Stimulated activated CD4-positive, alpha-beta T cell treated with anti-CD3 and anti-CD28 coated beads, TNF-alpha, amount 100 ng/mL, for 24 hours (primary cell): Measurements from ENCODE around the gene TTC23.

Experiments used
- DNase-seq, 3 experiments: peaks; one replicate each; pipeline ENCODE4 v3.0.0-alpha.2; 2020; ENCODE audit warnings: low read depth in 3 of 3

Gene TTC23

DNA sequence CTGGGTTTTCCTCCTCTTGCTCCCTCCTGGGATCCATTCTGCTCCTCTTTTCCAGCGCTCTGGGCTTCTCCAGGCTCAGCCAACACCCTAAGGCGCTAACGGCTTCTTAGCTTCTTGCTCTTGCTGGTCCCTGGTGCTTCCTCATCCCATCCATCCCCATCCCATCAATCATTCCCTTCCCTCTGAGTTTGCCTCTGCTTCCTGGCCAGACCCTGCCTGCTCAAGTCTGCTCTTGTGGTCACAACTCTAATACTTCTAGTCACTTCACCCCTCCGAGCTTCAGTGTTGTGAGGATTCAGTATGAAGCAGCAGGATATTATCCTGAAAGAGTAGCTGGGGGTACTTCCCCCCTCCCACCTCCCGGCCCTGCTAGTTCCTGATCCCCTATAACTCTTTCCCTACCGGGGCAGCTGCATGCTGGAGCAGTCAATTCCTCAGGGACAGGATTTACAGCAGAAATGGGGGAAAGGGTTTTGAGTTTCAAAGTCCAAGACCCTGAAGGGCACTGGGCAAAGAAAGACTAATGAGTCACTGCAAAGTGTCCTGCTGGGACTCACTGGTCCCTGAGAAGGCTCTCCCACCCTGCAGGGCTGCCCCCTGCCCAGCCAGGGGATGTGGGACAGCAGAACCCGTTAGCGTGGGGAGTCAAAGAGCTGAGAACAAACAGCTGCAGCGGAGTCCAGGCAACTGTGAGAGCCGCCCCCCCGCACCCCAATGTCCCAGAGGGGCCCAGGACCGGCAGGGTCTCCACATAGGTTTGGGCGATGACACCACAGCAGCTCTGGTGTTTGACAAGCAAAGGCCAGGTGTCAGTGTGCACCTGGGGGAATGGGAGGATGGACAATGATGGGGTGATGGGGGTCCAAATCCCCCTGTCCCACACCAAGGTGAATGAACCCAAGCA, 146.8 kb downstream of the TTC23 start:
- DNase-seq, result no peak

DNA sequence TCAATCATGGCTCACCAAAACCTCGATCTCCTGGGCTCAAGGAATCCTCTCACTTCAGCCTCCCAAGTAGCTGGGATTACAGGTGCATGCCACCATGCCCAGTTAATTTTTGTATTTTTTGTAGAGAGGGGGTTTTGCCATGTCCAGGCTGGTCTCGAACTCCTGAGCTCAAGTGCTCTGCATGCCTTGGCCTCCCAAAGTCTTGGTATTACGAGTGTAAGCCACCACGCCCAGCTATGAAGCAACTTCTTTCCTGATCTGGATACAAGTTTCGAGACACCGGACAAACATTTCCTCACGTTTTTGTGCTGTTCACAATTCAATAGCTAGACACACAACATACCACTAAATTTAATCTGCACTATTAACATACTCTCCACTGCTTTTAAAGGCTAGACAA, 147.9 kb downstream of the TTC23 start:
- DNase-seq, result no peak

DNA sequence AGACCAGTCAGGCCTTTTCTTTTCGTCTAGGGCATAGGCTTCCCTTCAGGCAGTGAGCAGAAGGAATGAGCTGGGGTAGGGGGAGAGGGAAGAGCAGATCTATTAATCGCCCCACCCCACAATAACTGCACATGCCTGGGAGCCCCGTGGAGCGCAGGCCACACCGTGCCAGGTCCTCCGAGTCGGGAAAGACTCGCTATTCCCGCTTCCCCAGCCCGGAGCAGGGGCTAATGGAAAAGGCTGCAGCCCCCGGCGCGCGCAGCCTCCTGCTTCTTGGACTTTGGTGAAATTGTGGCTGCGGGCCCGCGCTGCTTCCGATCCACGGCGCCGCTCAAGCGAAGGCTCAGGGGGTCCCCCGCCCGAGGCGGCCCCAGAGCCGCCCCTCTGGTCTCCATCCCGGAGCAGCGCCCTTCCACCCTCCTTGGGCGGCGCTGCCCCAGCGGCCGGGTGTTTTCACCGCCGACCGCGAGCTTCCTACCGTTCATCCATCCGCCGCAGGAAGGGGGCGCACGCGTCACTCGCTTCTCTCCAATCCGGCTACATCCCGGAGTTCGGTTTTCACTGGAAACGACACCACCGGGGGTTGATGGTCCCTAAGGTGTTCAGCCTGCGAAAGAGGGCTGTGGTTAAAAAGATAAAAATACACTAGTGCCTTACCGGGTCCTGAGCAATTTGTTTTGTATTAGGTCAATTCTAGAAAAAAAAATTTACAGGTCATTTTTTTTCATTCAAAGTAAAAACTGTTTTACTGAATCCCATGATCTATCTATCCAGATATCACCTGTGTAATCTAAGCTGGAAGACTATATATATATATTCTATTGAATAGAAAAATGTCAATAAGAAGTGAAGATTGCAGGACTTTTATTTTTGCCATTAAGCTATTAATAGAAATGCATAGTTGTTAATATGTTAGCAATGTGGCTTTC, 148.9 kb downstream of the TTC23 start:
- DNase-seq, result peak in 1 of 3 experiments; percentile 56

DNA sequence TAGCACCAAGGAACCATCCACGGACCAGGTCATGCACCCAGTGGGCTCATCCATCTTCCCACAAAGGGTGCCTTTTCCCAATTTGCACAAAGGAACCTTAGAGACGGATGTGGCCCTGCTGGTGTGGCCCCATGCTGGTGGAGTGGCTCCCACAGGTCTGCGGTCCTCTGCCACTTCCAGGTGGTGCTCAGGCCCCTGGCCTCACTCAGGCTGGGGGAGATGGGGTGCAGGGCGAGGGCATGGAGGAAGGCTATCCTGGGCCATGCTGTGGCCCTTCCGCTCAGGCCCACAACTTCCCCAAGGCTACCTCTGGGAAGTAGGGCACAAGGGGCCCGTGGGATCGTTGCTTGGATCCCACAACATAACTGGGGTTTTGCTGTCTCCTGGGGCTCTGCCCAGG, 149.7 kb downstream of the TTC23 start:
- no peak for DNase-seq

DNA sequence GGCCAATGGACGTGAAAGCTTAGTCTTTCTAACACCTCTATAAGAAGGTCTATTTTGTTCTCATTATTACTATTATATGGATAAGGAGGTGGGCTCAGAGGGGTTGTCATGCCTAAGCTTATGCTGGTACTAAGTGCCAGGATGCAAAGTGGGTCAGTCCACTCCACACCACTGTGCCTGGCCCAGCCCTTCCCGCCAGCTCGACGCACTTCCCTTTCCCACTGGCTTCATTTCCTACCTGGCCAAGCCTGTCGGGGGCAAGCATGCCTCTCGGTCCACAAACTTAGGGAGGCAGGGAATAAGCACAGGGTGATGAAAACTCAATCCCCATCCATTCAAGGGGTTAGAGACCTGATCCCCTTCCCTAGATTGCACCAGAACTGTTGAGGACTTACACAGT, 150.4 kb downstream of the TTC23 start:
- no peak for DNase-seq

DNA sequence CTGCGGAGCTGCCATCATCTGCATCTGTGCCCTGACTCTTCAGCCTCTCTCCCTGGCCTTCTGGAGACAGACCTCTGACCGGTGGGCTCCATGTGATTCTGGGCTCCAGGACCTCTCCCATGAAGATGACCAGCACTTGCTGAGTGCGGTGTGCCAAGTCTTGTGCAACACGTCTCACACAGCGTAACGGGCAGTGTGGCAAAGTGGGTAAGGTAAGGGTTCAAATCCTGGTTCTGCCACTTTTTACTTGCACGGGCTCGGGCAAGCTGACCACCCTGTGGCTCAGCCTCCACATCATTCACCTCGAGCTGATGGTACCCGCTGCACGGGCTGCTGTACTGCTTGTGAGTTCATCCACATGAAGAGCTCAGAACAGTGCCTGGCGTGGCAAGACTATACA, 151.0 kb downstream of the TTC23 start:
- no peak for DNase-seq

DNA sequence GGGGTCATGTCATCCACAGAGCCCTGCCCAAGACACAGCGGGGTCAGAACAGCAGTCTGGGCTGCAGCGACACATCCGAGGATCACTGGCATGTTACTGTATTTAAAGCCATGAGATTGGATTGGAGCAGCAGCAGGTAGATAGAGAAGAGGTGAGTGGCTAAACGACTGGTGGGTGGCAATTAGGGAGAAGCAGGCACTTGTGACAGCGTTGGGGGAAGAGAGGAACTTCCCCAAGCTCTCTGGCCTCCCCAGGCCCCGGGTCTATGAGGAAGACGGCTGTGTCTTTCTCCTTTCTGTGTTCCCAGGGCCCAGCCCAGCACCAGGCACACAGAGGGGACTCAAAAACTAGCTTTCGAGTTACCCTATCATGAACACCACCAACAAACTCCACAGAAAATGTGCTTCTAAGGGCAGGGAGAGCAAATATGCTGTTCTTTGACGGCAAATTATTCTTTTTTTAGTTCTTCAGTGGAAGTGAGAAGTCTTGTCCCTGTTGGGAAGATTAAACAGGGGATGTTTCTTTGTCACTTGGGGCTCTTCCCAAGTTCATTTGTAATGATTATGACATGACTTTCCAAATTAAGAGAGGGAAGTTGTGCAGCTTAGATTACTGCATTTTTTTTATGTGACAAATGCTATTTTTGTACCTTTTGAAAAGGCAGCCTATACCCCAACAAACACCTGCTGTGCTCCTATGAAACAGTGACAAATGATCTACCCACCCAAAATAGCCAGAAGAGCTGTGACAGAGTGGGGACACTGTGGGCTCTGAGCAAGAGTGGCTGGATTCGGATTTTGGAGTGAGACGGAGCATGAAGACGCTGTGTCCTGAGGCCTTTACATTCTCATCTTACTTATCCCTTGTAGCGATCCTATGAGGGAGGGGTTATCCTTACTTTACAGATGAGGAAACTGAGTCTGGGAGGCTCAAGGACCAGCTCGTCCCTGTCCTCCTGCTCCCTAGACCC, 151.7 kb downstream of the TTC23 start:
- DNase-seq, result no peak

DNA sequence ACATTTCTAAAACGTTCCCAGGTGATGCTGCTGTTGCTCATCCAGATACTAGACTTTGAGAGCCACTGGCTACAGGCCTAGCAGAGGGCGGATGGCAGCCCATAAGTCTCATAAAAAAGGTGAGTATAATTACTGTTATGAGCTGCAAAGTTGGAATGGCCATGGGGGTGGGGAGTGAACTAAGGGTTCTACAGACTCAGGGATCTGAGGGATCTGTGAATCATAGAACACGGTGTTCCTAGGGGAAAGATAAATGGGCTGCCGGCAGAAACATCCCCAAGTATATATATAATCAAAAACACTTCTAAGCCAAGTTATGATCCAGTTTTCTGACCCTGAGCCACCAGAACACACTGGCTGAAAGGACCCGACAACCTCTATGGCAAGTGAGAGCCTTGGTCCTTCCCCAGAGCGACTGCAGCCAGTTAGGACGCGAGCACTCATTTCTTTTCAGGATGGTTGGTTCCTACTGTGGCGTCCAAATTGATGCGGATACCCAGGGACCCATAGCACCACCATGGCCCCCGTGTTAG, 152.4 kb downstream of the TTC23 start:
- DNase-seq, result no peak

DNA sequence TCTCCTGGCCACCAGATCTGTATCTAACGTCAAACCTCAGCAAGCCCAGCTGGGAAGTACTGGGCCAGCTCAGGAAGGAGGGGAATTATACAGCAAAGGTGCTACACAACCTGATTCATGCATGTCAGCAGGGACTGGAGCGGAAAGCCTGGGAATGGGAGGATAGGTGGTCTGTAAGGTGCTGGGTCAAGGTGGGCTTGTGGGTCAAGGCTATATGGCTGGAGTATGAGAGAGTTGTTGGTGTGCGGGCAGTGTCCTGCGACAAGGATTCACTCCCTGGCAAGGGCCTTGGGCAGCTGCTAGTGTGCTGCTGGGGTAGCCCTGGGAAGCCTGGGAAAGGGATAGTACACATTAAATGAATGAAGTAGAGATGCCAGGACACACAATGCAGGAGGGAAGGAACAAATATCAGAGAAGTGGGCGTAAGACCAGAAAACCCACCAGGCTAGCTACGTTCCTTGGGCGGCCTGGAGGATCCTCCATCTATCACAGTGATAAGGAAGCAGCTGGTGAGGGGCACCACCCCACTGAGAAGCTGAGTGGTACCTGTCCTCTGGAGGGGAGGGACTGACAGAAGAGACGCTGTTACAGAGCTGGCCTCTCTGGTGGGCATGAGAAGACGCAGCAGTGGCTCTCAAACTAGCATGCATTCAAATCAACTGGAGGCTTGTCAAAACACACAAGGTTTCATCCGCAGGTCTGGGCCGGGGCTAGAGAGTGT, 153.0 kb downstream of the TTC23 start:
- DNase-seq, result no peak

DNA sequence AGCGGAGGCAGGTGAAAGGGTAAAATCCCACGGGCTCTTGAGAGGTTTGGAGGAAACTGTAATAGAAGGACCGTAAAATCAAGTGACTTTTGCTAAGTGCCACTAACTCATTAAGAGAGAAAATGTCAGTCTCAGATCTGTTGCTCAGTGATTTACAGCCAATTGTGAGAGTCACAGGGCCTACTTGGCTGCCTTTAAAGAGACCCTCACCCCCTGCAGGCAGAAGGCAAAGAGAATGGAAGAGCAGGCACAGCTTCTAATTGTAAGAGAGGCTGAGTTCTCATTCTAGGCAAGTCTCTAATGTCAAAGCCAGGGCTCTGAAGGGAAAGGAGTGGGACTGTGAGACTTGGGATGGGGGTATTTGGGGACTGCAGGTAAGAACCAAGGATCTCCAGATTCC, 153.8 kb downstream of the TTC23 start:
- DNase-seq, result no peak

DNA sequence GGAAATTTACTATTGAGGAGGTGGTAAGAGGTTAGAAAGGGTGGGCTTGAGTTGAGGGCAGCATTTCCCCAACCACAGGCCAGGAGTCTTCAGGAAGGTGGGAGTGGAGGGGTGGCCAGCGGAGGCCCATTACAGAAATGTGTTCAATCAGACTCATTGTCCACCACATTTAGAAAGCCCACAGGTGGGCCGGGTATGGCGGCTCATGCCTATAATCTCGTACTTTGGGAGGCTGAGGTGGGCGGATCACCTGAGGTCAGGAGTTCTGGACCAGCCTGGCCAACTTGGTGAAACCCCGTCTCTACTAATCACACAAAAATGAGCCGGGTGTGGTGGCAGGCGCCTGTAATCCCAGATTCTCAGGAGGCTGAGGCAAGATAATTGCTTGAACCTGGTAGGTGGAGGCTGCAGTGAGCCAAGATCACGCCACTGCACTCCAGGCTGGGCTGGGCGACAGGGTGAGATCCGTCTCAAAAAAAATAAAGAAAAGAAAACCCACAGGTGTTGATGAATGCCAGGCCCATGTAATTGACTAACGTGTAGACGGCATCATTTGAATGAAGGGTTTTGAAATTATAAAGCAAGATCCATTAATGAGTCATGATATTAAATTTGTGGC, 156.7 kb downstream of the TTC23 start:
- no peak for DNase-seq

DNA sequence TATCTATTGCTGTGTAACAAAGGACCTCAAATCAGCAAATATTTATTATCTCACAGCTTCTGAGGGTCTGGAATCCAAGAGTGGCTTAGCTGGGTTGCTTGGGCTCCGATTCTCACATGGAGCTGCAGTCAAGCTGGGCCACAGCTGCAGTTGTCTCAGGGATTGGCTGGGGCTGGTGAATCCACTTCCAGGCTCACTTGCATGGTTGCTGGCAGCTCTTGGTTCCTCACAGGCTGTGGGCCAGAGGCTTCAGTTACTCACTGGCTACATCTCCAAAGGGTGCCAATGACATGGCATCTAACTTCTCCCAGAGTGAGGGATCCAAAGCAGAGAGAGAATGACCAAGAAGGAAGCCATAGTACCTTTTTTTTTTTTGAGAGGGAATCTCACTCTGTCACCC, 158.4 kb downstream of the TTC23 start:
- DNase-seq, result no peak

DNA sequence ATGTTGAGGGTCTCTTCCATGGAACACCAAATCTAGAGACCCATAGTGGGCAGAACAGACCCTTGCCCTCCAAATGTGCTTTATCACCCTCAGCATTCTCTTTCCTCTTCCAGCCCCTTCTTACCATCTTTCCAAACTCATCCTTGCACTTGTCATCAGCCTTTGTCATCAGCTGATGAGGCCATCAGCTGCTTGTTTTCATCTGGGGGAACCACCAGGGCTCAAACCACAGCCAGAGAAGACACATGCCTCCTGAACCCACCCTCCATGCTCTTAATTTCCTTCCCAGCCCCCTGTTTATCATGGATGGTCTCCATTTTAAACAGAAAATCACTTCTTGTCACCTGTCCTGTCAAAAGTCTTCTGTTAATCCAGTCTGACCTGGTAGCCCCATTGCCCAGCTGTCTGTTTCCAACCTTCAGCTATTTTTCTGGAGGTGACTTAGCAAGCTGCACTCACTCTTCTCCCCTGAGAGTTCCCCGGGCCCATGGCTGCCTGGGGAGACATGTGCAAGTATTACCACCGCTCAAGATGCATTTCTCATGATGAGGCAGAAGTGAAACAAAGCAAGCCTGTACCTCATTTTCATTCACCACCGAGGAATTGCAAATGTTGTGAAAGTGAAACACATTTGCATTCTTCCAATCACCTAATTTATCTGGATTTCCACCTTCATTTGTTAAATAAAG, 159.2 kb downstream of the TTC23 start:
- DNase-seq, result no peak

DNA sequence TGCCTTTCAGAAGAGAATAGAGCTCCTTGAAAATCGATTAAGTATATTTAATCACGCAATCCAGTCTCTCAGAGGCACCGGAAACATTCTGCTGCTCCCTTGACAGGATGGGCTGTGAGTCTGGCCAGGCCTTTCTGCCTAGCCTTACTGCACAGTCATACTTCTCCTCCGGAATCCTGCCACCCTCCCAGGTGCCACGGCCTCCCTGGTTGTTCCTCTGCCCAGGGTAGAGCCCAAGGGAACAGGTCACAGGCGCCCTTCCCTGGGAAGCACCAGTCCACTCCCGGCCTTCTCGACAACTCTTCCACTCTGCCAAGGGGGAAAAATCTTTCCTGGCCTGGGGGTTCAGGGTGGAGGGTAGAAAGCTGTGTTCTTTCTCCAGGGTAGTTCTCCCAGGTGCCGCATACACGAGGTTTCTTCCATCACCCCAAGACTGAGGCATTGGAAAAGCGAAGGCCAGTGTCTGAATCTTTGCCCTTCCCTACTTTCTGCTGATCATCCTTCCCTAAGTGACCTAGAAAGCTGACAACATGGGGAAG, 161.9 kb downstream of the TTC23 start:
- no peak for DNase-seq

DNA sequence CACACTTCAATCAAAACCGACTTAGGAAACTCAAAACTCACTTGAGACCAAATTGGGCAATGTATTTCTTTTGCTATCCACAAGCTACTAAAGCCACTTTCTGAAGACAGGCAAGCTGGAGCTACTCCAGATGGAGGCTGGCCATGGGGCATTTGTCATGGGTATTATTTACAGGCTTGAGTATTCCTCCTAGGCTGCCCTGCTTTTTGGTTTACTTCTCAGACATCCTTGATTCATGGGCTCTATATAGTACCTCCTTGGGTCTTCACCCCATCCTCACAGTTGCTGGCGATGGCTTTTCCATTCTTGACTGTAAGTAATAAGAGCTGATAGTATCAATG, 163.1 kb downstream of the TTC23 start:
- no peak for DNase-seq
